ENCODE measurements around the gene ABL1.

ABL1 gene

DNA sequence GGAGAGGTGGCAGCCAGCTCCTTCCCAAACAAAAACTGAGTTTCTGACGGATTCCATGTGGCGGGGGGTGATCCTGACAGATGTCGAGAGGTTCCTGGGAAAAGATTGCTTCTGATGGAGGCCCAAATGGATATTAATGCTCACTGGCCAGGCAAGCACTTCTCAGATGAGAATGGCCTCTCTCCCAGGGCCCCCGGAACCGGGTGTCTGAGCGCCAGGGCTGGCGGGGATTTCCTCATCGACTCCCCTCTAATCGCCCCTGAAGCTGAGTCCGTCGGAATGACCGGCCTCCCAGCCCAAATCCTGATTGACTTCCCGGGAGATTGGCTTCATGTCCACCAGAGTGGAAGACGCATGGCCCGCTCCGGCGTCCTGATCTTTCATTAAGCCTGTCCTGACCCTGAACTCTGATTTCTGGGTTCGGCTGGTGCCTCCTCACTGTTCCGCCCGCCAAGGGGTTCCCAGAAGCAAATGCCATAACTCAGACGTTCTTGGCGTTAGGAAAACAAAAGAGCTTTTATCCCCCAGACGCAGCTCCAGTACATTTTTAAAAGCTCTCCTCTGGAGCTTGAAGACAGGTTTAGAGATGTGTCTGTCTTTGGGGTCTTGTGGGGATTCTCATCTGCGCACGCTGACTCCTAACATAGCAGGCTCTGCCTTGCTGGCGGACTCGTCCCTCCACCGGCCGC lies 86.4 kb downstream of the ABL1 start:
- no peak for DNase-seq

DNA sequence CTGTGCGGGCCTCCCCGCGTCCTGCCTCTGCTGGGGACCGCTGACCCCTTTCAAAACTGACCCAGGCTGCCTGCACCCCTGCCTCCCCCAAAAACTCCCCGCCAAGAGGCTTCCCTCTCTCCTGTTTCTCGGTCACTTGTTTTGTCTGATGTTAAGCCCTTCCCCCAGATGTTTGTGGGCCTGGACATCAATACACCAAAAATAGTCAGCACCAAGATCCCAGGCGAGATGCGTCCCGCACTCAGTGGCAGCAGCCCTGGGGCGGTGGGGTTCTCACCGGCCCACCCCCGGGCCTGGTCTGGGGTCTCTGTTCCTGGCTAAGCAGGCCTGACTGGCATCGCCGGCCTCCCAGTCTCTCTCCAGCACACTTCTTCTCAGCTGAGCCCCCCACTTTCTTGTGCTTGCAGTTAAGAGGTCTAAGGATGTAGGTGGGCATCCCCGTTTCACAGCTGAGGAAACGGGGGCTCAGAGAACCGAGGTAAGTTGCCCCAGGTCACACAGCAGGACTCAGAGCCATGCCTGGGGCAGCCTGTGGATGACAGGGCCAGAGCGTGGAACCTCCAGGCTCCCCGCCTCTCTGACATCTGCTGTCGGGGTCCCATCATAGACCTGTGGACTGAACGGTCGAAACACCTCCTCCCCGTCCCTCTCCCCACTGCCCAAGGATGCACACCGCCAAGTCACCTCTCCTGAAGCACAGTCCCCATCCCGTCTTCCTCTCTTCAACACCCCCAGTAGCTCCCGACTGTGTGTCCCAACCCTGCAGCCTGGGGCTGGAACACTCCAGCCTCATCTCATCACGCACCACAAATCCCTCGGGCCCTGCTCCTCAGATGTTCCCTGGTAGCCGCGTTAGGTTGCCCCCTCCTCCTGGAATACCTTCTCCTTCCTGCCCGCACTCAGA lies 87.2 kb downstream of the ABL1 start:
- no peak for DNase-seq

DNA sequence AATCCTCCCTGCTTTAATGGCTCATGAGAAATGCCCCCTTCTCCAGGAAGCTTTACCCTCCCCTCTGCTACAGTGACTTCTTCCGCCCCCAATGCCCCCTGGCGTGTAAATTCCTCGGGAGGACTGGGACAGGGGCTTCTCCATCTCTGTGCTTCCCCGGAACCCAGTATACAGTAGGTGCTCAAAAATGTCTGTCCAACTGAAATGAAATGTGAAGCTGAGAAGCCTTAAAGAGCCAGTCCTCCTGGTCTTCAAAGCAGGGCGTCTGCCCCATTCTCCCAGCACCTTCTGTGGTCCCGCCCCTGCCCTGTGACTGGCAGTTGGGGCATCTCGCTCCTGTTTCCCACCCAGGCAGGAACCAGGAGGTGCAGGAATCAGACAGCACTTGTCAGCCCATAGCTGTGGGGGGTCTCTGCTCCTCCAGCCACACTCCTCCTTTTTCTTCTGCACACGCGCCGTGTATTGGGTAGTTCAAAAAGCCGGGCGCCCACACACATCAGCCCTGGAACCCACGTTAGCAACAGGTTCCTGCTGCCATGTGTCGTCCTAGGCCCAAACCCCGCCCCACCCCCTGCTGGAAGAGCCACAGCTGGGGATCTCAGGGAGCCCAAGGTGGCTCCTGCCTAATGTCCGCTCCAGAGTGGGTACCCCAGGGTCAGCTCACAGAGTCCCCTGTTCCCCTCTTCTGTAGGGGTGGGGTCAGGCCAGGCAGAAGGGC lies 88.0 kb downstream of the ABL1 start:
- no peak for DNase-seq

DNA sequence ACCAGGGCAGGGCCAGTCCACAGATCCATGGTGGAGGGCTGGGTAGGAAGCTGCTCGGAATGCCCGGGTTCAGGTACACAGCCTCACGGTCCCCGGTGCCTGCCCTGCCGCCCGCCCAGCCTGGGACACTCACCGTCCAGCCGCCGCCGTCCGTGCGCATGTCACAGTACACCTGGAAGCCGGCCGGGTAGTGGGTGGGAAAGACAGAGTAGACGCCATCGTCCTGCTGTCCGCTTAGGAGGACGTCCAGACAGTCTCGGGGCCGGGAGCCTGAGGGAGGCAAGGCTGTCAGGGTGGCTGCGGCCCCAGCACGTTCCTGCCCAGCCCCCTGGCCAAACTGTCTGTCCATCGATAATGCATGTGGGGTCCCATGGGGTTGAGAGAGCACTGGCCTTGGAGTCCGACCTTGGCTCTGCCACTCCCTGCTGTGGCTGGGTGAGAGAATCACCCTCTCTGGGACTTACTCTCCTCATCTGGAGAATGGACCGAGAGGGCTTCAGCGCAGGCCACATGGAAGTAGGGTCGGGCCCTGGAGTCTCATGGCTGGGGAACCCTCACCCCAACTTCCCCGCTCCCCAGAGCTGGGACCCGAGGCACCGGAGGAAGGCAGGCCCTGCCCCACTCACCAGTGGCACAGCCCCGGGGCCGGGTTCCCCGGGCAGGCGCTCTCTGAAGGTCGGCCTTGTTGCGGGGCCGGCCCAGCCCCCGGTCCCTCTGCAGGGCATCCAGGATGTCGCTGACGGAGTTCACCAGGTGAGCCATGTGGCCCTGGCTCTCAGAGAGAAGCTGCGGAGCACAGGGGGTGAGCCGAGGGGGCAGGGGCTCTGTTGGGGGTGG lies 88.8 kb downstream of the ABL1 start:
- no peak for DNase-seq

DNA sequence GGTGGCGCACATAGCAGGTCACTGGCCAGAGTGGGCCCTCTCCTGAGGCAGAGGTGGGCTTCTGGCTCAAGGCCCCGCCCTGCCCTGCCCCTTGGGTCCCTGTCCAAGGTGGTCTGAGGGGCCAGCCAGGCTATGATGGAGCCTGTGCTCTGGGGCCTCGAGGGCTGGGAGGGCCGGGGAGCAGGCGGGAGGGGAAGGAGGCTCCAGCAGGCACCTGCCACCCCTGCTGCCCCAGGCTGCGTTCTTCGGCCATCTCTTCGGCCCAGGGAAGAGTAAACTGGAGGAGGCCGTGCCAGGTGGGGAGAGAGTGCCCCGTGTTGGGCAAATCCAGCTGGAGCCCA lies 89.4 kb downstream of the ABL1 start:
- DNase-seq: no peak

DNA sequence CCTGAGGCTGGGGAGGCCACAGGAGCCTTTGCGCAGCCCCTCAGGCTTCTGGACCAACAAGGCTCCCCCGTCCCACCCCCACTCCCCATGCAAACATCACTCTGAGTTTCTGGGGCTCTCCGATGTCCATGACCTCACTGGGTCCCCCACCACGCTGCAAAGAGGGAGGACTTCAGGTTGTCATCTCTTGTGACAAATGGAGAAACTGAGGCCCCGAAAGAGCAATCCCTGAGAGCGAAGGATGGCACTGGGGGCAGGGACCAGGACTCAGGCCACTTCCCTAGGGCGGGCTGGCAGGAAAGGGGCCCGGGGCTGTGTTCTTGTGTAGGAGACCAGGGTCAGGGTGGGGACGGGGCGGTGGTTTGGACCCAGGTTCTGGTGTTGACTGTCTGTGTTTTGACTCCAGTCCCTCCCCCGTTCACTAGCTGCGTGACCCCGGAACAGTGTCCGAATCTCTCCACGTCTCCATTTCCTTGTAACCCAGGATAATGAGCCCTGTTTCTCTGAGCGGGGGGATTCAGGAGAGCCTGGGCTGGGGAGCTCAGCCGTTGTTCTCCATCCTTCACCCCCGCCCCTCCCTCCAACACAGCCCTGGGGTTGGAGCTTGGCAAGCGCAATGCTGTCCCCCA lies 90.1 kb downstream of the ABL1 start:
- DNase-seq: no peak

DNA sequence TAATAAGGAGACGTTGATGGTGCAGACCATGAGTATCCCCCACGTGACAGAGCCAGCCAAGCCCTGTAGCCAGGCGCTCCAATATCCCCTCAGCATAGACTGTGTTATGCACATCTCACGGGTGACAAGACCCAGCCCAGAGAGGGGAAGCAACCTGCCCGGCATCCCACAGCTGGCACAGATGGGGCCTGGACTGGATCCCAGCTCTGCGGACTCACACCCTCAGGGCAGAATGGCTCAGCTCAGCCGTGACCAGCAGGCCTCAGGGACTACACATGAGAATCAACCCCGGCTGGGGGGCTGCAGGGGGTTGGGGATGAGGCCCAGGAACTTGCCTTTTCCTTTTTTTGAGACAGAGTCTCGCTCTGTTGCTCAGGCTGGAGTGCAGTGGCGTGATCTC lies 92.3 kb downstream of the ABL1 start:
- no peak for DNase-seq

DNA sequence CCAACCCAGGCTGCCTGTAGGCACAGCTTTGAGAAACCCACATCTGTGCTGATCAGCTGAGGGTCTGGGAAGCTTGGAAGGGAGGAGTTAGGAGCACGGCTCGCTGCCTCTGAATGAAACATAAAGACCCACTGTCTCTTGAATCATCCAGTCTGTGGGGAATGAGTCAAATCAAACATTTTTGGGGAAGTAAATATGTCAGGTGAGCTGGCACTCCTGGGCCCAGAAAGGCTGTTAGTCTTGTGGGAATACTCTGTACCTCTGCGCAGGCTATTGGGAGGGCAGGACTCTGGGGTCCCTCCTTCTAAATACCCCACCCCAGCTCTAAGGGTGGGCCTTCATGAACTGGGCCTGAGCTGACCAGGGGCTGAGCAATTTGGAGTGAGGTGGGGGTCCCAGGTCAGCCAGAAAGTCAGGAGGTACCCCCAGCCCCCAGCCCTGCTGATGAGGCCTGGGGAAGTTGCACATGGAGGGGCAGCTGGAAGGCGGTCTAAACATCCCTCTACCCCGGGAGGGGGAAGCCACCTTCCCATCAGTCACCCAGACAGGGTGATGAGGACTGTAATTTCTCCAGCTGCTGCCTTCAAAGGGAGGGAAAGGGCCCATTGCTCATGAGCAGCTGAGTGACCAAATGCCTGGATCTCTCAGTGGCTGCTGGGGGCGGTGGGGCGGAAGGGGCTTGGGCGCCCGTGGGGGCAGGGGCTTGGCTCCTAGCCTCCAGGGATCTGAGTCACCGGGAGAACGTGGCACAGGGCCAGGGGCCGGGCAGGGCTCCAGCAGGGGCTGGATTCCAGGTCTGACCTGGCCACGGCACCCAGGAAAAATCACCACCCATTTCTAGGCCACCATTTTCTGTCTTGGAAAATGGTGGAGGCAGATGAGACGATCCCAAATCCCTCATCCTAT lies 93.2 kb downstream of the ABL1 start:
- no peak for DNase-seq

DNA sequence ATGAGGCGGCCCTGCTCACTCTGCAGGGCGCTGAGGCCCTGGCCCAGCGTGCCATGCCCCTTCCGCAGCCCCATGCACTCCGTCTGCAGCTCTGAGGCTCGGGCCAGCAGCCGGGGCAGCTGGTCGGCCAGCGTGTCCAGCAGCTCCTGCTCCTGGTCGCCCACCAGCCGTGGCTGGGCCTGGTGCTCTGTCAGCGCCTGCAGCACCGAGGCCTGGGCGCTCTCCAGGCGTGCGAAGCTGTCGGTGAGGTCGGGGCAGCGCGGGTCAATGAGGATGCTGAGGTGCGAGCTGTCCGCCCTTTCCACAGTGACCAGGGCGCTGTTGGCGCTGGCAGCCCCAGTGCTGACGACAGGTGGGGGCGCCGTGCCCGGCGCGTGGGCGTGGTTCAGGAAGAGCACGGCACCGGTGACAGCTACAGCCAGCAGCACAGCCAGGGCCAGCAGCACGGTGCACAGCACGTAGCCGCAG lies 94.6 kb downstream of the ABL1 start:
- DNase-seq: no peak

DNA sequence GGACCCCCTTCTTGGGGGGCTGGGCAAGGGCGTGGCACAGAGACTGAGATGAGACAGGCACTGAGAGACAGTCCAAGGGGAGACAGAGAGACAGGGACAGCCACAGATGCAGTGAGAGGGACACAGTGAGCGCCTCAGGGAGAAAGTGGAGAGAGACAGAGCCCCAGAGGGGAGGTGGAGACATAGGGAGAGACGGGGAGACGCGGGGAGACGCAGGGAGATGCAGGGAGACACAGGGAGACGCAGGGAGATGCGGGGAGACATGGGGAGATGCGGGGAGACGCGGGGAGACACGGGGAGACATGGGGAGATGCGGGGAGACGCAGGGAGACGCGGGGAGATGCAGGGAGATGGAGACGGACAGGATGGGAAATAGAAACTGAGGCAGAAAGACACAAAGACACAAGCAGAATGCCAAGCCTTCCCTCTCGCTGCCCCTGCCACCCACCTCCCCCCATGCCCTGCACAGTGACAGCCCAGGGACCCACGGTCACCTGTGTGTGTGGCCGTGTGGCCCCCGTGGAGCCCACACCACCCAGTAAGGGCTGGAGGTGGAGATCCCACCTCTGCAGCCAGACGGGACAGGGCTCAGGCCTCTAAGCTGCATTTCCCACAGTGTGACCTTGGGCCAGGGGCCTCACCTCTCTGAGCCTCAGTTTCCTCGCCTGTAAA lies 95.2 kb downstream of the ABL1 start:
- DNase-seq: no peak

DNA sequence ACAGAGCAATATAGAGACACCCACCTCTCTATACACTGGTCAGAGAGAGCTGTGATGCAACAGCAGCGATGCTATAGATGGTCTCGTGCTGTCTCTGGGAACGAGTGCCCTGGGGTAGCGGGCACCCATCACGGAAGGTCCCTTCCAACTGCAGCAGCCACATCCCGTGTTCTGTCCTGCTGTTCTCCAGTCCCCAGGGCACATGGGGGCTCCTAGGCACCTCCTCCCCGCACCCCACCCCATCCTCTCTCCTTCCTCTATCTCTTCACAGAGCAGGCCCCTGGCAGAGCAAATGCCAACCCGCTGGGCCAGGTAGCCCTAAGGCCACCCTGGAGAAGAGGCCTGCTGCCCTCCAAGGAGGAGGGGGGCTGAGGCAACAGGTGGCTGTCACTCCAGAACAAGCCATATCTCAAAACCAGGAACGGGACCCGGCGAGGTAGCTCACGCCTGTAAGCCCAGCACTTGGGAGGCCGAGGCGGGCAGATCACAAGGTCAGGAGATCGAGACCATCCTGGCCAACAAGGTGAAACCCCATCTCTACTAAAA lies 95.8 kb downstream of the ABL1 start:
- no peak for DNase-seq

DNA sequence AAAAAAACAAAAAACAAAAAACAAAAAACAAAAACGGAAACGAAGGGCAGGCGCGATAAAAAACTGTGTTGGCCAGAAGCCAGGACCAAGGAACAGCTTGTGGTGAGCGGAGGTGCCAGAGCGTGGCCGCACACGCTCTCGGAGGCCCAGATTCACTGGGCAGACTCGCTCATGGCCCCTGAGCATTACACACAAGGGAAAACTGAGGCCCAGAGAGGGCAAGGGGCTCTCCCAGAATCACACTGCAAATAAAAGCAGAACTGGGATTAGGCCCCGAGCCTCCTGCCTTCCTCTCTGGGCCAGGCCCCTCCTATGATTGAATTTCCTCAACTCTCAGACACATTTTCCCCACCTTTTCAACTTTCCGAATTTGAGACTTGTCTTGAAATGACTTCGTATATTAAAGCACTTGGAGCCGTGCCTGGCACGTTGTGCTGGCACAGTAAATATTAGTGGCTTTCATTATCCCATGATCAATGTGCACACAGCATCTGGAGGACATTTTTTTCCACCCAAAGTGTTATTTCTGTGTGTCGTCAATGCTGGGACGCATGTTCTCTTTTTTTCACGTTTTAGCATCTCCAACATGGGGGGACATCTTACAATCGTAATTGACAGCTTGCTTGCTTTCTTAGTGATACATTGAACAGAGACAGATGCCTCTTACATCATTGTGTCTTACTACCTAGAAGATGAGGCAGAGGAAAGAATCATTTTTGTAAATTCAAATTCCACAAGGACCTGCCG lies 96.6 kb downstream of the ABL1 start:
- no peak for DNase-seq

DNA sequence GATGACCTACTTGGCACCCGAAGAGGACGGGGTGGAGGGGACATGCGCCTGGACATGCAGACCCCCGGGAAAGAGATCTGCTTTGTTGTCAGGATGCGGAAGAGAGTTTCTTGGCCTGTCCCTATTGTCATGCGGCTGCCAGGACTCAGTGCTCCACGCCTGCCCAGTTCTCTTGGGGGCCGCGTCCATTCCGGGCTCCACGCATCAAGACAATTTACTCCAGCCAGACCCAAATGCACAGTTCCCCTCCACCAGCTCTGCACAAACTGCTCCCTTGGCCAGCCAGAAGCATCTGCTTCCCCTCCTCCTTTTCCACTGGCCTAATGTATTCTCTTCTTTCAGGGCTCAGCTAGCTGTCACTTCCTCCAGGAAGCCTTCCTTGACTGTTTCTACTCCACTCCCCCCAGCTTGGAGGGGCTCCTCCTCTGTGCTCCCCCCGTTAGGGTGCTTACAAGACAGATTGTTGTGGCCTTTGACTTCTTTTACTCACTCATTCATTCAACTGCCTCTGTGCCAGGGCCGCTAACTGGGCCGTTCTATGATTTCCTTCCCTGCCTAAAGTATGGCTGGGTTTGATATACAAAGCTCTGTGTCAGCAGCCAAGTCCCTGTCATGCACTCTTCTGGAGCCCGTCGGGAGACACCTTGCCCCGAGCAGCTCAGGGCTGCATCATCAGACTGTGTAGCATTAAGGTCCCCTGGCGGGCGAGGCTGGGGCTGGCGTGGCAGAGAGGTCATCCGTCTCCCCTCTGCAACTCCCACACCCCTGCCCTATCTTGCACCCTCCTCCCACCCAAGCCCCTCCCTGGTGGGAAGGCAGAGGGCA lies 97.4 kb downstream of the ABL1 start:
- no peak for DNase-seq

DNA sequence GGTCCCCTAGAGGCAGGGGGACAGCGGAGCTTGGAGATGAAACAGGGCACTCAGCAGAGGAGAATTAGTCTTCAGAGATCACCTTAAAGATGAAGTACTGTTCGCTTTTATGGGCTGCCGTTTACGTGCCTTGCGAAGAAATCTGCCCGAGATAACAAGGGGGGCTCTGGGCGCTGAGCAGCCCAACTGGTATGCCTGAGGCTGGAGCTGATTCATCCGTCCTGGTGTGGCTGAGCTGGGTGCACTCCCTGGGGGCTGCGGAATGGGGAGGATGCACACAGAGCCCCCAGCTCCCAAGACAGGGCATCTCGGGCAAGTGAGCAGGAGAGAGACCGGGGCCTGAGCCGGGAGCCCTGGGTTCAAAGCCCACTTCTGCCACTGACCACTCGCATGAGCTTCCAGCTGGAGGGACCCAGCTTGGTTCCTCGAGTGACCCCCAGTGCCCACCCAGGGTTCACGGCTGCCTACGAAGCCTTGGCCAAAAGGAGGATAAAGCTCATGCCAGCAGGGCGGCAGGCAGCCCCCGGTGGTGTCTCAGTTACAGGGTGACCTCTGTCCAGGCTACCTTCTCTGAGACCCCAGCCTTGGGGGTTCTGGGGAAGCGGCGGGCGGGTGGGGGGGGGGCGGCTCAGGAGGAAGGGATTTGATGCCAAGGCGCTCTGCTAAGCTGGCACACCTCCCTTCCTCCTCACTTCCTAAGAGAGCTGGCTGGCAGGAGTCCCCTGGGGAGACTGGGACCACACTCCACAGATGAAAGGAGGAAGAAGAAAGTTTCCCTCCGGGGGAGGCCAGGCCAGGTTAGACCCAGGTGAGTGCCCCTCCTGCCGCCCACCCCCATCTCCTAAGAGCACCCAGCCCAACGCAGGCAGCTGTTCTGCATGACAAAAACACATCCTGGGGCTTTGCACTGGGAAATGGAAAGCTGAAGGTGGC lies 98.3 kb downstream of the ABL1 start:
- DNase-seq: no peak

DNA sequence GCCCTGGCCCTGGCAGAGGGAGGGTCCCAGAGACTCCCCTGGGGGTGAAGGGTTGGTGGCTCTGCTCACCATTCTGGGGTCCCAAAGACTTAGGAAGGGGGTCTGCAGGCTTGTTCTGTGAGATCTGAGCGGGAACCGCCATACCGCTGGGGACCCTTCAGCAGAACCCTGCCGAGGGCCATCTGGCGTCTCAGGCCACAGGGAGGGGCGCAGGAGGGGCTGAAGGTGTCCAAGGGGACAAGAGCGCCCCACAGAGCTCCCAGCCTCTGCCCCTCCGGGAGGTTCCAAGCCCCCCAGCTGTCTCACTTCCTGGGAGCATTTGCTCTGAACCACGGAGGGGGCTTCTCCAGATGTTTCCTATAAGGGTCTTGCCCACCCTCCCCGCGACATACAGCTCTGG lies 99.2 kb downstream of the ABL1 start:
- DNase-seq: no peak

DNA sequence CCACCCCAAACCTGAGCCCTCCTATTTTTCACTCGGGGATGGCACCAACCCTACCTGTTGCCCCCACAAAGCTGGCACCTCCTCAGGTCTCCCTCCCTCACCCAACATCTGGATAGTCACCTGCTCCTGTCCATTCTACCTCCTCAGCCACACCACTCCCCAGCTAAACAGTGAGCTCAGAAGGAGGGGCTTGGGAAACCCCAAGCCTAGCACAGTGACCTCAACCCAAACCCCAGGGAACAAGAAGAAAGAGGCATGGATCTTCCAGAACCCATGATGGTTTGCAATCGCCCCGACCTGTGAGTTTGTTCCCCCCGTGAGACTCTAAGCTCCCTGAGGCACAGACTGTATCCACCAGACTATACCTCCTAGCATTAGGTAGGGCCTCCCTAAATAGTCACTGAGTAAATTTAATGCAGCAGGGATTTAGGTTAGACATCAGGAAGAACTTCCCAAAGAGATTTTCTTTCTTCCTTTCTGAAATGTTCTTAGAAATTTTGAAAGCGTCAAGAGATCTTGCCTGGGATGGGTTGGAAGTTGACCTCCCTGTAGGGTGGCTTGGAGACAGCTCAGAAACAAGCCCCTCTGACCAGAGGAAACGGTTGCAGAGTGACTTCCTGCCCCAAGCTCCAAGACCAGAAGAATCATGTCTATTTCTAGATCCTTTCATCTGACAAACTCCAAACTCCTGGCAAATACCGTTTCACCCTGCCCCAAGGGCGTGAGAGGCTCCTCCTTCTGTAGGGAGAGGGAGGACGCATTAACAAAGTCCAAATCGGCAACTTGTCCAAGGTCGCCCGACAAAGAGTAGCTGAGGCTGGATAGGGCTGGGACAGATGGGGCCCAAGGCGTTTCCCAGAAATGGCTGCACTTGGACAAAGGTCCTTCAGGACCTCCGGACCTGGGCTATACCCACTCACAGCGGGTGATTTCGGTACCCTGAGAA lies 99.9 kb downstream of the ABL1 start:
- no peak for DNase-seq

All from bone marrow (tissue), 2 donors.